Karpas-422 (cell line): ENCODE measurements around the gene CRELD2. TPM values are rescaled to one million over a fixed set of nuclear protein-coding genes. Genes with fewer than 3 reads are reported as not detected.
A peak's percentile ranks its signal among the peaks of the same experiment; 100 is the strongest.

ENCODE experiments used
- DNase-seq: peaks from one replicate; pipeline ENCODE4 v3.0.0-alpha.2; 2015
- H2AFZ ChIP-seq: fragments of 200-600 bp; sonication (generic); 2 replicates; pipeline ENCODE4 v1.6.1; 2014; ENCODE audit warnings: antibody characterized with exemption, low read length, mixed read lengths
- H3K27ac ChIP-seq: fragments of 200-600 bp; sonication (generic); 2 replicates; pipeline ENCODE4 v1.5.1; 2014; ENCODE audit warnings: mild to moderate bottlenecking, low read length, moderate library complexity
- H3K27me3 ChIP-seq: fragments of 200-600 bp; sonication (generic); 2 replicates; pipeline ENCODE4 v1.6.1; 2014; ENCODE audit warnings: low read length, mixed read lengths
- H3K36me3 ChIP-seq: fragments of 200-600 bp; sonication (generic); 2 replicates; pipeline ENCODE4 v1.6.1; 2014; ENCODE audit warnings: low read length, mixed read lengths; ENCODE audit not compliant: insufficient read depth
- H3K4me1 ChIP-seq: fragments of 200-600 bp; sonication (generic); 2 replicates; pipeline ENCODE4 v1.6.1; 2014; ENCODE audit warnings: mild to moderate bottlenecking, low read length, mixed read lengths
- H3K4me2 ChIP-seq: fragments of 200-600 bp; sonication (generic); 2 replicates; pipeline ENCODE4 v1.6.1; 2014; ENCODE audit warnings: low read length, low read depth, mild to moderate bottlenecking; ENCODE audit not compliant: poor library complexity, severe bottlenecking
- H3K4me3 ChIP-seq: fragments of 200-600 bp; sonication (generic); 2 replicates; pipeline ENCODE4 v1.5.1; 2014; ENCODE audit warnings: mild to moderate bottlenecking, antibody characterized with exemption, low read length, mixed read lengths
- H3K79me2 ChIP-seq: fragments of 200-600 bp; sonication (generic); 2 replicates; pipeline ENCODE4 v1.6.1; 2014; ENCODE audit warnings: mild to moderate bottlenecking, low read length, mixed read lengths
- H3K9ac ChIP-seq: fragments of 200-600 bp; sonication (generic); 2 replicates; pipeline ENCODE4 v1.6.0; 2014; ENCODE audit warnings: low read length
- H3K9me2 ChIP-seq: fragments of 200-600 bp; sonication (generic), shearing (Covaris generic); replicated peaks from 2 replicates; pipeline ENCODE4 v1.6.0; 2014; ENCODE audit warnings: mild to moderate bottlenecking, low read length, moderate library complexity; ENCODE audit not compliant: insufficient read depth
- H3K9me3 ChIP-seq: fragments of 300-700, 200-600 bp; sonication (generic); 2 replicates; pipeline ENCODE4 v1.6.1; 2014; ENCODE audit warnings: low read length, mixed read lengths
- H4K20me1 ChIP-seq: fragments of 200-600 bp; sonication (generic); 2 replicates; pipeline ENCODE4 v1.6.1; 2014; ENCODE audit warnings: mild to moderate bottlenecking, antibody characterized with exemption, low read length, low read depth; ENCODE audit not compliant: insufficient read depth
- total RNA-seq: library from RNA; depleted of rRNA; stranded (reverse); fragments of >200 nt; shearing (Covaris generic); gene quantifications from 2 replicates; pipeline ENCODE4 v1.2.3, GENCODE V29; 2014; ENCODE audit warnings: low replicate concordance

Gene CRELD2
- total RNA-seq, 1 experiment from 2014 or later: 12.7 TPM

- Histone ChIP-seq H3K79me2 (no peaks in the 10 kb centered on the region), H2AFZ (no peak overlapping the region), H3K9me2 (no peaks in the 10 kb centered on the region), H3K36me3 (no peaks in the 10 kb centered on the region), H3K27ac (no peak overlapping the region), H3K4me2 (no peak overlapping the region), H3K9me3 (no peaks in the 10 kb centered on the region), H3K9ac (no peak overlapping the region), H3K4me3 (no peak overlapping the region), H3K4me1 (peaks cover 26% of the 10 kb centered on the region), H4K20me1 (peaks cover 7% of the 10 kb centered on the region; the same call in 1 of the 2 replicates), H3K27me3 (no peaks in the 10 kb centered on the region)
- DNase-seq: no peak
Measured at GRCh38 chr22:49927483-49928184, 9.2 kb downstream of the CRELD2 start.

- H3K27ac ChIP-seq: no peak overlapping the region
- no peak for DNase-seq
- H3K36me3 ChIP-seq: no peaks in the 10 kb centered on the region
- no peaks in the 10 kb centered on the region for H3K9me3 ChIP-seq
- no peak overlapping the region for H3K4me3 ChIP-seq
- no peak overlapping the region for H3K9ac ChIP-seq
- no peaks in the 10 kb centered on the region for H3K79me2 ChIP-seq
- no peak overlapping the region for H3K4me2 ChIP-seq
- H3K9me2 ChIP-seq: no peaks in the 10 kb centered on the region
- H3K27me3 ChIP-seq: no peaks in the 10 kb centered on the region
- peaks cover 26% of the 10 kb centered on the region for H3K4me1 ChIP-seq
- peaks cover 7% of the 10 kb centered on the region; the same call in 1 of the 2 replicates for H4K20me1 ChIP-seq
- no peak overlapping the region for H2AFZ ChIP-seq
Measured at GRCh38 chr22:49928185-49928495, 9.7 kb downstream of the CRELD2 start.

GRCh38 chr22:49928555-49929210 lies 10.2 kb downstream of the CRELD2 start:
- Histone ChIP-seq H3K9me3 (no peaks in the 10 kb centered on the region), H3K79me2 (no peaks in the 10 kb centered on the region), H3K36me3 (no peaks in the 10 kb centered on the region), H3K9me2 (no peaks in the 10 kb centered on the region), H3K27me3 (no peaks in the 10 kb centered on the region), H3K4me3 (no peak overlapping the region), H3K27ac (no peak overlapping the region), H3K9ac (no peak overlapping the region), H3K4me1 (peaks cover 26% of the 10 kb centered on the region), H4K20me1 (peaks cover 7% of the 10 kb centered on the region; the same call in 1 of the 2 replicates), H3K4me2 (no peak overlapping the region), H2AFZ (no peak overlapping the region)
- no peak for DNase-seq

- peak overlapping the region; percentile 11; the same call in 1 of the 2 replicates for H3K9ac ChIP-seq
- no peak overlapping the region for H3K4me3 ChIP-seq
Measured at GRCh38 chr22:49929211-49929979, 11.0 kb downstream of the CRELD2 start.

GRCh38 chr22:49929994-49930575 lies 11.7 kb downstream of the CRELD2 start:
- Histone ChIP-seq H3K27ac (no peak overlapping the region), H4K20me1 (peaks cover 7% of the 10 kb centered on the region; the same call in 1 of the 2 replicates), H3K9me2 (no peaks in the 10 kb centered on the region), H2AFZ (no peak overlapping the region), H3K9me3 (no peaks in the 10 kb centered on the region), H3K4me1 (peaks cover 25% of the 10 kb centered on the region), H3K4me3 (no peak overlapping the region), H3K79me2 (no peaks in the 10 kb centered on the region), H3K36me3 (no peaks in the 10 kb centered on the region), H3K27me3 (no peaks in the 10 kb centered on the region), H3K4me2 (peak overlapping the region; percentile 61), H3K9ac (peak overlapping the region; percentile 11; the same call in 1 of the 2 replicates)
- no peak for DNase-seq

More at GRCh38 chr22:49929211-49929979, 11.0 kb downstream of the CRELD2 start:
- Histone ChIP-seq H2AFZ (no peak overlapping the region), H3K79me2 (no peaks in the 10 kb centered on the region), H3K4me2 (peak overlapping the region; percentile 61), H3K36me3 (no peaks in the 10 kb centered on the region), H3K9me2 (no peaks in the 10 kb centered on the region), H3K27me3 (no peaks in the 10 kb centered on the region), H4K20me1 (peaks cover 7% of the 10 kb centered on the region; the same call in 1 of the 2 replicates), H3K9me3 (no peaks in the 10 kb centered on the region), H3K4me1 (peaks cover 26% of the 10 kb centered on the region), H3K27ac (no peak overlapping the region)
- peak; percentile 90 for DNase-seq

- Histone ChIP-seq H3K27me3 (no peaks in the 10 kb centered on the region), H3K4me3 (no peak overlapping the region), H3K36me3 (no peaks in the 10 kb centered on the region), H3K4me2 (no peak overlapping the region), H3K4me1 (peaks cover 17% of the 10 kb centered on the region), H3K27ac (no peak overlapping the region), H3K9me2 (no peaks in the 10 kb centered on the region), H3K79me2 (no peaks in the 10 kb centered on the region), H4K20me1 (peaks cover 7% of the 10 kb centered on the region; the same call in 1 of the 2 replicates), H3K9me3 (no peaks in the 10 kb centered on the region), H2AFZ (no peak overlapping the region), H3K9ac (no peak overlapping the region)
- DNase-seq: peak; percentile 78
Measured at GRCh38 chr22:49930596-49931412, 12.4 kb downstream of the CRELD2 start.

GRCh38 chr22:49933236-49934159 lies 15.1 kb downstream of the CRELD2 start:
- Histone ChIP-seq H3K4me2 (no peak overlapping the region), H2AFZ (no peak overlapping the region), H3K36me3 (no peaks in the 10 kb centered on the region), H3K4me1 (peaks cover 19% of the 10 kb centered on the region), H3K9me3 (no peaks in the 10 kb centered on the region), H3K9ac (no peak overlapping the region), H3K4me3 (no peak overlapping the region), H3K27ac (no peak overlapping the region), H3K79me2 (no peaks in the 10 kb centered on the region), H3K9me2 (no peaks in the 10 kb centered on the region), H3K27me3 (no peaks in the 10 kb centered on the region), H4K20me1 (peaks cover 7% of the 10 kb centered on the region; the same call in 1 of the 2 replicates)
- DNase-seq: no peak
